HG03520 (cell line): ENCODE results near the gene SASH1.

Experiments
- ATAC-seq: cut with Tn5 transposase; IDR thresholded peaks from one replicate; pipeline ENCODE4 v1.9.1; 2021; ENCODE audit warnings: mild to moderate bottlenecking, moderate library complexity; ENCODE audit not compliant: unreplicated experiment

Gene SASH1

GRCh38 chr6:148398678-148399077 lies 56.0 kb downstream of the SASH1 start:
- no peak for ATAC-seq

- ATAC-seq, result no peak
Observed at GRCh38 chr6:148401571-148401970, 58.9 kb downstream of the SASH1 start.

GRCh38 chr6:148404456-148405054 lies 61.9 kb downstream of the SASH1 start:
- ATAC-seq, result no peak

DNA sequence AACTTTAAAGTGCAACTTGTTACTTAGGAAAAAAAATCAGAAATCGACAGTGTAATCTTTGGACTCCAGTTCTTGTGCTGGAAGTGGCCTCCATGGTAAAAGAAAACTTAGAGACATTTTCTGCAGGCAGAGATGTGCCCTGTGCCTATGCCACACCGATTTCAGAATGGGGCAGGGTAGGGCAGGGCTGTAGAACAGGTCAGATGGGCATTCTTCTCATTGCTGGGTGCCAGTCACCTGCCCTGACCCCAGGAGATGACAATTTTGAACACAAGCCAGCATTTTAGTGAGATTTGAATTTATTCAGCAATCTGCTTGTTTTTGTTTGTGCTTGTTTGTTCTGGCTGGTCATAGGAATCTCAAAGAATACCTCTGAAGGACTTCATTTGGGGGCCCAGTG lies 63.3 kb downstream of the SASH1 start:
- no peak for ATAC-seq

- no peak for ATAC-seq
Observed at GRCh38 chr6:148406579-148407371, 64.1 kb downstream of the SASH1 start.

DNA sequence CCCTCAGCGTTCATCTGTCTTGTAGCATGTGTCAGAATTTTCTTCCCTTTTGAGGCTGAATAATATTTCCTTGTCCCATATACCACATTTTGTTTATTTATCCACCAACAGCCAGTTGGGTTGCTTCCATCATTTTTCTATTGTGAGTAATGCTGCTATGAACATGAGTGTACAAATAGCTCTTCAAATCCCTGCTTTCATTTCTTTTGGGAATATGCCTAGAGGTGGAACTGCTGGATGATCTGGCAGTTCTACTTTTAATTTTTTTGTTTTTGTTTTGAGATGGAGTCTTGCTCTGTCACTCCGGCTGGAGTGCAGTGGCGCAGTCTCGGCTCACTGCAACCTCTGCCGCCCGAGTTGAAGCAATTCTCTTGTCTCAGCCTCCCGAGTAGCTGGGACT lies 64.7 kb downstream of the SASH1 start:
- no peak for ATAC-seq

- ATAC-seq, result no peak
Observed at GRCh38 chr6:148413321-148414091, 70.9 kb downstream of the SASH1 start.

GRCh38 chr6:148414092-148414489 lies 71.5 kb downstream of the SASH1 start:
- ATAC-seq, result no peak

DNA sequence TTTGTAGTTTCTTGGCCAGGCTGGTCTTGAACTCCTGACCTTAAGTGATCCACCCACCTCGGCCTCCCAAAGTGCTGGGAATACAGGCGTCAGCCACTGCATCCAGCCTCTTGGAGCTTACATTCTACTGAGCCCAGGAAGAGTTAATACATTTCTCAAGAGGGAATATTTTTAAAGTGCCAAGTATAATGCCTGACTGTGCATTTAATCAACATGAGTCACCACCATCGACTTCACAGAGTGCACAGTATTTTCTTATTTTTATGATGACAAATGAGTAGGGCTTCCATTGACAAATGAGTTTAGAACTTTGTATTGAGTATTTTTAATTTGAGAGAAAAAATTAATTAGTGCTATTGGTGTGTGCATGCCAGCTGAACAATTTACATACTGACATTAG lies 72.2 kb downstream of the SASH1 start:
- no peak for ATAC-seq

DNA sequence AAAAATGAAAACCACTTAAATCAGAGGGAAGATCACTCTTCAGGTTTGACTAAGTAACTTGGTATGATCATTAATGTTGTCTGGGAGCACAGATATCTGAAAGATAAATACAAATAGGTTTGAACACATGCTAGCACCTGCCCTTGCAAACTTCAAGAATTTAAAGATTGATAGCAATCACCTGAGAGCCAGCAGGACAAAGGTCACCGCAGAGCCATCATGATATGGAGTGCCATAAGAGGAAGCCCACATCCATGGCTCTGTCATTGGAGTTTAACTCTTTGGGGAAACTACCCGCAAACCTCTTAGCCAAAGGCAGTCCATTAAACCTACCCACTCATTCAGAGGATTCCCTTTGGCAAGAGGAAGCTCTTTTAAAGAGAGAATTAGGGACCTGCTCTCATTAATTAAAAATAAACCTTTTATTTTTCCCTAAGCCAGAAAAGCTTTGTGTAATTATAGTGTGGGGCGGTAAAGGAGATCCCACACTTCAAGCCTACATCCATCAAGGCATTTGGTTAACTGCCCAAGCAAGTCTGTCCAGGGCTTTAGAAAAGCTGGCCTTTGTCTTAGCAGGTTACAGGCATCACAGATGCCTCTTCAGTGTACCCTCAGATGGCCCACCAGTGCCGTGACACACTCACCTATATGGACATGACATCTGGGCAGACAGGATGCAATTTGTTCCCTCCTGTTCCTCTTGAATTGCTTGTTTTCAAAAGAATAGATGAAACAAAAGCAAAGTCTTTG lies 73.0 kb downstream of the SASH1 start:
- no peak for ATAC-seq

DNA sequence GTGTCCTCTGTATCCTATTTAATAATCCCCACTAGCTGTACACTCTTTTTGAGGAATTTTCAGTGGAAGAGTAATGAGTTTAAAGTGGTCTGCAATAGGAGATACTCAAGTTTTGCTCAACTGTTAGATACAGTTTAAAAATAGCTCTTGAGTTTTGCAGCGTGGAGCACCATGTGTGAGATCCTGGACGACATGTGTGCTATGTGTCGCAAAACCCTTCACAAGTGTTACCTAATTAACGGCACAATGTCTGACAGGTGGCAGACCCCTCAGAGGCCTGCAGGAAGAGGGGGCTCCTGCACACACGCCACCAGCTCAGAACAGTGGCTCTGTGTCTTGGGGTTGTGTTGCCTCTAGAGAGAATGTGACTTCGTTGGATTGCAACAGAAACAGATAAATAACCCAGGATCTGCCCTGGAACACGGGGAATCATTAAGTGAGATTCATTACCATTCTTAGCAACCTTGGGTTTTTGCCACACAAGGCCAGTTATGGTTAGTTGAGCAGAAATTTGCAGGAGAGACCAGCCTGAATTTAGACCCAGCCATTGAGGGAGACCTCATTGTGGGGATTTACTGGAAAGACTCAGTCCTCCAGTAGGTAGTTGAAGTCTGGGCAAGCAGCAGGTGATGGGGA lies 73.8 kb downstream of the SASH1 start:
- no peak for ATAC-seq

GRCh38 chr6:148417045-148417444 lies 74.4 kb downstream of the SASH1 start:
- no peak for ATAC-seq

DNA sequence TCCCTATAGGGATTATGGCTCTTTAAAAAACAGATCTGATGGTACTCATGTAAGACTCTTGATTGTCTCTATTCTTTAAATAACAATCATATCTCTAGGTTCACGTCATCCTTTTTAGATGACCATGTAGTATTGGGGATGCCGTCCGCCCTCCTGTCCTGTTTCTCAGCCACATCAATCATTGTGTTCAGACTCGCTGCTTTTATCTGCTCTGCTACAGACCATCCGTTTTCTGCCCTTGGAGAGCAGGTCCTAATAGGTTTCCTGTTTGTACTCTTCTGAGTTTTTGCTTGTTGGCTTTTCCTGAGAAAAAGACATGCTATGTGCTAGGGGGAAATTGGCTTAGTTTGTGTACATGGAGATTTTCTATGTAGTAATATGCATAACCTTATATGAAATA lies 76.8 kb downstream of the SASH1 start:
- no peak for ATAC-seq

- ATAC-seq, result no peak
Observed at GRCh38 chr6:148422085-148422484, 79.4 kb downstream of the SASH1 start.

GRCh38 chr6:148423133-148423532 lies 80.5 kb downstream of the SASH1 start:
- no peak for ATAC-seq

GRCh38 chr6:148423601-148424270 lies 81.1 kb downstream of the SASH1 start:
- ATAC-seq, result no peak

GRCh38 chr6:148425443-148425842 lies 82.8 kb downstream of the SASH1 start:
- ATAC-seq, result no peak

DNA sequence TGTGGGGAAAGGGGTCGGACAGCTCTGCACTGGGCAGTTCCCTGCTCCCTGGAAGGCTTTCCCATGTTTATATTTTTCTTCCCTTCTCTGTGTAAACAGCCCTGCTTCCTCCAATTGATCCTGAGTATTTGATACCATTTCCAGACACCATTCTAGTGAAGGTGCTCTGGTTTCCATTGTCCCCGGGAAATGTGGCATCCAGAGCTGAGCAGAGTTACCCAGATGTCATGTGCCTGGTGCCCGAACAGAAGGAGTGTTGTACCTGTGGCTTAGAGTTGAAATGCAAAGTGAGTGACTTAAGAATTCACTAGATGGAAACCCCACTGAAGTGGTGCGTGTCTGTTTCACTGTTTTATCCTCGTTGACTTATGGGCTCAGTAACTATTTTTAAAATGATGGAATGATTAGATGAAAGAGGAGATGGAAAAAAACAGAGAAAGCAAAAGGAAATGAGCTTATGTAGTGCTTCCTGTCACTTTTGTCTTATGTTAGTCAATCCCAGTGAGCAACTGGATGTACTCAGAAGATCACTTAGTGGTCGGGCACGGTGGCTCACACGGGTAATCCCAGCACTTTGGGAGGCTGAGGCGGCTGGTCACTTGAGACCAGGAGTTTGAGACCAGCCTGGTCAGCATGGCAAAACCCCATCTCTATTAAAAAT lies 83.8 kb downstream of the SASH1 start:
- ATAC-seq, result no peak

GRCh38 chr6:148427333-148427732 lies 84.7 kb downstream of the SASH1 start:
- ATAC-seq, result no peak

DNA sequence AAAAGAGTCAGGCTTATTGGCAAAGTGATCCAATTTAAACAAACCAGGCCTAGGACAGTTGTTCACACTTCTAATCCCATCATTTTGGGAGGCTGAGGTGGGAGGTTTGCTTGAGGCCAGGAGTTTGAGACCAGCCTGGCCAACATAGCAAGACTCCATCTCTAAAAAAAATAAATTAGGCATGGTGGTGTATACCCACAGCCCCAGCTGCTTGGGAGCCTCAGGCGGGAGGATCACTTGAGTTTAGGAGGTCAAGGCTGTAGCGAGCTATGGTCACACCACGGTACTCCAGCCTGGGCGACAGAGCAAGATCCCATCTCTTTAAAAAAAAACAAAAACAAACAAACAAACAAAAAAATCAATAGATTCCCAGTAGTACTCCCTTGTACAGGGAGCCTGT lies 86.8 kb downstream of the SASH1 start:
- no peak for ATAC-seq
